Smooth muscle cell (in vitro differentiated cells): ENCODE measurements around the gene OSTC. TPM values are rescaled to one million over a fixed set of nuclear protein-coding genes. Genes with fewer than 3 reads are reported as not detected.

Experiments
- DNase-seq: peaks from one replicate; lab custom pipeline; 2025; ENCODE audit not compliant: unreplicated experiment; lab: John Stamatoyannopoulos, UW
- H2AFZ ChIP-seq: fragments of 200-600 bp; sonication (generic); 2 replicates; pipeline ENCODE4 v1.6.0; 2016; ENCODE audit warnings: antibody characterized with exemption, low read depth, mild to moderate bottlenecking
- H3F3A ChIP-seq: fragments of 200-600 bp; sonication (generic); 2 replicates; pipeline ENCODE4 v1.6.0; 2017; ENCODE audit warnings: antibody characterized with exemption, low read depth
- H3K27ac ChIP-seq: fragments of 200-600 bp; sonication (generic); 2 replicates; pipeline ENCODE4 v1.5.1; 2016; ENCODE audit warnings: low read depth, mild to moderate bottlenecking
- H3K27me3 ChIP-seq: fragments of 200-600 bp; sonication (generic); 2 replicates; pipeline ENCODE4 v1.6.1; 2016; ENCODE audit warnings: low read depth, mild to moderate bottlenecking
- H3K36me3 ChIP-seq: fragments of 200-600 bp; sonication (generic); 2 replicates; pipeline ENCODE4 v1.5.1; 2016; ENCODE audit warnings: low read depth
- H3K4me1 ChIP-seq: fragments of 200-600 bp; sonication (generic); 2 replicates; pipeline ENCODE4 v1.5.1; 2016; ENCODE audit warnings: low read depth
- H3K4me2 ChIP-seq: fragments of 200-600 bp; sonication (generic); 2 replicates; pipeline ENCODE4 v1.6.0; 2016; ENCODE audit warnings: mild to moderate bottlenecking
- H3K4me3 ChIP-seq: fragments of 200-600 bp; sonication (generic); 2 replicates; pipeline ENCODE4 v1.5.1; 2016; ENCODE audit warnings: mild to moderate bottlenecking
- H3K79me2 ChIP-seq: fragments of 200-600 bp; sonication (generic); 2 replicates; pipeline ENCODE4 v1.6.0; 2016; ENCODE audit warnings: low read depth, mild to moderate bottlenecking
- H3K9ac ChIP-seq: fragments of 200-600 bp; sonication (generic); 2 replicates; pipeline ENCODE4 v1.6.0; 2016; ENCODE audit warnings: low read depth
- H3K9me3 ChIP-seq: fragments of 200-600 bp; sonication (generic); replicated peaks from 2 replicates; pipeline ENCODE4 v1.5.1; 2016; ENCODE audit warnings: low read depth
- H4K20me1 ChIP-seq: fragments of 200-600 bp; sonication (generic); 2 replicates; pipeline ENCODE4 v1.6.0; 2016; ENCODE audit warnings: low read depth
- CTCF ChIP-seq: fragments of 200-600 bp; sonication (generic); IDR thresholded peaks from 2 replicates; pipeline ENCODE4 v1.5.1; 2017; ENCODE audit warnings: borderline replicate concordance, mild to moderate bottlenecking, antibody characterized with exemption; ENCODE audit not compliant: insufficient read depth, poor library complexity, severe bottlenecking
- WGBS: methylation state at CpG from one replicate; pipeline ENCODE4 v1.1.7; 2016; ENCODE audit warnings: low lambda C conversion rate; 5-methylcytosine and 5-hydroxymethylcytosine counted together
- polyA plus RNA-seq: library from polyadenylated mRNA; unstranded; fragments of >200 nt; fragmentation: Nextera tagmentation; extraction: Ambion mirVana; gene quantifications from 2 replicates; pipeline ENCODE4 v1.2.1, GENCODE V29; 2016
- total RNA-seq: library from RNA; depleted of rRNA; stranded (reverse); fragments of >200 nt; gene quantifications from 2 replicates; pipeline ENCODE4 v1.2.3, GENCODE V29; 2014

The OSTC gene
- total and polyA plus RNA-seq, 2 experiments from 2014 or later: 754 to 765 TPM

GRCh38 chr4:108637856-108638255 is 12.5 kb upstream of the OSTC start:
- Histone ChIP-seq H4K20me1 (no peaks in the 10 kb centered on the region), H3K9ac (no peak overlapping the region), H2AFZ (no peak overlapping the region), H3K4me1 (no peaks in the 10 kb centered on the region), H3K9me3 (no peaks in the 10 kb centered on the region), H3K27me3 (no peaks in the 10 kb centered on the region), H3F3A (no peaks in the 10 kb centered on the region), H3K4me2 (no peak overlapping the region), H3K4me3 (no peak overlapping the region), H3K36me3 (peaks cover 7% of the 10 kb centered on the region), H3K79me2 (no peaks in the 10 kb centered on the region), H3K27ac (no peak overlapping the region)
- DNase-seq: no peak
- TF ChIP-seq CTCF: no peak
- 66% methylated on average over 2 of the region's 2 CpGs for WGBS

- no peak for DNase-seq
Observed at GRCh38 chr4:108644237-108644636, 6.2 kb upstream of the OSTC start.

GRCh38 chr4:108646706-108647105 is 3.7 kb upstream of the OSTC start:
- no peak overlapping the region for H3K27ac ChIP-seq
- no peaks in the 10 kb centered on the region for H4K20me1 ChIP-seq
- no peak for DNase-seq
- no peaks in the 10 kb centered on the region for H3K36me3 ChIP-seq
- H3K79me2 ChIP-seq: peaks cover 14% of the 10 kb centered on the region
- peaks cover 5% of the 10 kb centered on the region for H3K4me1 ChIP-seq
- no peak overlapping the region for H3K4me2 ChIP-seq
- H3K4me3 ChIP-seq: no peak overlapping the region
- no peak overlapping the region for H3K9ac ChIP-seq
- no peaks in the 10 kb centered on the region for H3F3A ChIP-seq
- no peak for TF ChIP-seq CTCF
- H3K27me3 ChIP-seq: no peaks in the 10 kb centered on the region
- H2AFZ ChIP-seq: no peak overlapping the region
- 92% methylated on average over 3 of the region's 3 CpGs for WGBS
- H3K9me3 ChIP-seq: no peaks in the 10 kb centered on the region

More at GRCh38 chr4:108644237-108644636, 6.2 kb upstream of the OSTC start:
- Histone ChIP-seq H3K4me2 (no peak overlapping the region), H3K36me3 (no peaks in the 10 kb centered on the region), H3K4me1 (peaks cover 3% of the 10 kb centered on the region), H3K9ac (no peak overlapping the region), H3K79me2 (no peaks in the 10 kb centered on the region), H3K4me3 (no peak overlapping the region), H2AFZ (no peak overlapping the region), H3K27me3 (no peaks in the 10 kb centered on the region), H3K9me3 (no peaks in the 10 kb centered on the region), H3F3A (no peaks in the 10 kb centered on the region), H4K20me1 (no peaks in the 10 kb centered on the region), H3K27ac (no peak overlapping the region)
- TF ChIP-seq CTCF: no peak
- WGBS: 86% methylated on average over 1 of the region's 1 CpG

GRCh38 chr4:108649863-108650211 is 562 bp upstream of the OSTC start:
- Histone ChIP-seq H3F3A (no peaks in the 10 kb centered on the region), H4K20me1 (peaks cover 15% of the 10 kb centered on the region), H2AFZ (peak overlapping the region; percentile 87), H3K4me3 (peak overlapping the region; percentile 91), H3K9ac (peak overlapping the region; percentile 95), H3K36me3 (no peaks in the 10 kb centered on the region), H3K27ac (peak overlapping the region; percentile 92), H3K9me3 (no peaks in the 10 kb centered on the region), H3K27me3 (no peaks in the 10 kb centered on the region), H3K79me2 (peaks cover 45% of the 10 kb centered on the region), H3K4me1 (peaks cover 10% of the 10 kb centered on the region), H3K4me2 (peak overlapping the region; percentile 92)
- TF ChIP-seq CTCF: no peak
- 2% methylated on average over 6 of the region's 6 CpGs for WGBS
- no peak for DNase-seq
